HG03460 (cell line): ENCODE data around the gene MAD1L1.
"Not testable (repeated sequence)": the region's sequence is repeated elsewhere in the genome, so short reads cannot be mapped to it uniquely, and the experiment has no call there.

Experiments
- ATAC-seq: cut with Tn5 transposase; IDR thresholded peaks from one replicate; pipeline ENCODE4 v1.9.1; 2021; ENCODE audit not compliant: unreplicated experiment

Gene MAD1L1

DNA sequence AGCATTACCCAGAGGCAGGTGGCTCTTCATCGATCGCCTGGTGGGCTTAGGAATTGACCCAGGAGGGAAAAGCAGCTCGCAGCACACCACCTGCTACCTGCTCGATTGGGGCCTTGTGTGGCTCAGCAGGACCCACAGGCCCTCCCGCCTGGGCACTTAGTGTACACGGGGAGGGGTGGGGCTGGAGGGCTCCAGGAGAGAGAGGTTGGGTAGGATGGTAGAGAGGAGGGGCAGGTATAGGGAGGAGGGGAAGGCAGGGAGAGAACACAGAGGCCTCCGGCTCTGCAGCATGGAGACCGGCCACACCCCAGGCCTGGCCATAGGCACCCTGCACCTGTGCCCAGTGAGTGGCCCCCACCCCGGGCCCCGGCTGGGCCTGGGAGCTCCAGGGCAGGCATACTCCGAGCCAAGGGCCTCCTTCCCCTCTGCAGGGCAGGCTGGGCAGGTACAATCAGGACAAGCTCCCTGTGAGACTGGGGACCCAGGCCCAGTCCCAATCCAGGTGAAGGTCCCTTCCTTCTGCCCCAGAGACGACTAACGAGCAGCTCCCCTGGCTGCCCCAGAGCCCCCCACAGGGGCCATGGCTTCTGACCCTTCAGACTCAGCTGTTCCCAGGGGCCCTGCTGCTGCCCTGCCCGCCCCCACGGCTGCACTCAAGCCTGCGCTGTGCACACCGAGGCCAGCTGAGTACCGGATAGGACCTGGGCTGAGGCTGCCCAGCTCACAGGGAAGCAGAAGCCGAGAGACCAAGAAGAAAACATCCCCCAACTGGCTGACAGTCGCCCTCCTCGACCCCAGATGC is 358.0 kb downstream of the MAD1L1 start:
- not testable (repeated sequence) for ATAC-seq

DNA sequence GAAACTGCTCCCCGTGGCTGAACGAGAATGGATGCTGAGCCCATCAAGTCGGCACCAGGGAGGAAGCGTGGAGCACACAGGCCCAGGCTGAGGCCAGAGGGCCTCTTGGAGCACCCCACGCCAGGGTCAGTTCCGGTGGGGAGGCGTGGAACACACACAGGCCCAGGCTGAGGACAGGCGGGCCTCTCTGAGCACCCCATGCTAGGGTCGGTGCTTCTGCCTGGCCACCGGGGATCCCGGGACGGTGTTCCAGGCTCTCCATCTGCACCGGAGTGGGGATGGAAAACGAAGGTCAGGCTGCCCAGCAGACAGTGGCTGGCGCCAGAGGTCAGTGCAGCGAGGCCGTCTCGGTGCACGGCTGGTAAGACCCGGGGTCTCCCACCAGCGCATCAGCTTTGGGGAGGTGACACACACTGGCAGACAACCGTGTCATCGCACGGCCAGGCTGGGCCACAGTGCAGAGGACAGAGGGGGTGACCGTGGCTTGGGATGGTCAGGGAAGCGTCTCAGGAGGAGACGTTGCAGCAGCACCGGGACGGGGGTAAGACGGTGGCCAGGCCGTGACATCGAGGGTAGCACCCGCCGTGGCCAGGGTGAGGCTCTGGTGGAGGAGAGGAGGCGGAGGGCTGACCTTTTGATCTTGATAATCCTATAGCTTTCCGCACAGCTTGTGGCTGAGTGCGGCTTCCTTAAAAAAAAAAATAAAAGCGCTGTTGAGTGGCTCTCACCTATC is 358.7 kb downstream of the MAD1L1 start:
- ATAC-seq = no peak

DNA sequence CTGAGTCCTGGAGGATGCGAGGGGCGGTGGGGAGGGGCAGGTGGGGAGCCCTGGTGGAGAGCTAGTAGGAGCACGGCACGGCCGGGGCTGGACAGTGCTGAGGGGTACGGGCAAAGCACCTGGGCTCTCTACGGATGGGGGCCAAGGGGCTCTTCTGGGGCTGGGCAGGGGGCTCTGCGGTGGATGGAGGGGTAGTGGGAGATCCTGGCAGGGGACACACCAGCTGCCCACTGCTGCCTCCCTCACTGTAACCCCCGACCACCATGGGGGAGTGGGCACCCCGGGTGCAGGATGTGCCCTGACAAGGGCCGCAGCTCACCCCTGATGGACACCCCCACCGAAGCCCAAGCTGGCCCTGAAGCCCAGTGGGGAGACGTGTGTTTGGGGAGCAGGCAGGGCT is 359.3 kb downstream of the MAD1L1 start:
- ATAC-seq = no peak

DNA sequence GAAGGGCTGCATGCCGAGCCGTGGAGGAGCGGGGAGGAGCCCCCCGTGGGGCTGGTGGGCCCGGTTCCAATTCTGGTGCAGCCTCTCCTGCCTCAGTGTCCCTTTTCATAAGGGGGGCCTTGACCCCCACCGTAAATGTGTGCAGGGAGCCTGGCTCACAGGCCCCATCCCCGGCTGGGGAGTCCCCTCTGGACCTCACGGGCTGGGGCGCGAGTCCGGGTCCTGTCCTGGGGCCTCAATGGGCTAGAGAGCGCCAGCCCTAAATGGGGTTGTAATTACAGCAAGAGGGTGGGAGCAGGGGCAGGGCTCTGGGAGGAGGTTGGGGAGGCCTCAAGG is 359.7 kb downstream of the MAD1L1 start:
- no peak for ATAC-seq

DNA sequence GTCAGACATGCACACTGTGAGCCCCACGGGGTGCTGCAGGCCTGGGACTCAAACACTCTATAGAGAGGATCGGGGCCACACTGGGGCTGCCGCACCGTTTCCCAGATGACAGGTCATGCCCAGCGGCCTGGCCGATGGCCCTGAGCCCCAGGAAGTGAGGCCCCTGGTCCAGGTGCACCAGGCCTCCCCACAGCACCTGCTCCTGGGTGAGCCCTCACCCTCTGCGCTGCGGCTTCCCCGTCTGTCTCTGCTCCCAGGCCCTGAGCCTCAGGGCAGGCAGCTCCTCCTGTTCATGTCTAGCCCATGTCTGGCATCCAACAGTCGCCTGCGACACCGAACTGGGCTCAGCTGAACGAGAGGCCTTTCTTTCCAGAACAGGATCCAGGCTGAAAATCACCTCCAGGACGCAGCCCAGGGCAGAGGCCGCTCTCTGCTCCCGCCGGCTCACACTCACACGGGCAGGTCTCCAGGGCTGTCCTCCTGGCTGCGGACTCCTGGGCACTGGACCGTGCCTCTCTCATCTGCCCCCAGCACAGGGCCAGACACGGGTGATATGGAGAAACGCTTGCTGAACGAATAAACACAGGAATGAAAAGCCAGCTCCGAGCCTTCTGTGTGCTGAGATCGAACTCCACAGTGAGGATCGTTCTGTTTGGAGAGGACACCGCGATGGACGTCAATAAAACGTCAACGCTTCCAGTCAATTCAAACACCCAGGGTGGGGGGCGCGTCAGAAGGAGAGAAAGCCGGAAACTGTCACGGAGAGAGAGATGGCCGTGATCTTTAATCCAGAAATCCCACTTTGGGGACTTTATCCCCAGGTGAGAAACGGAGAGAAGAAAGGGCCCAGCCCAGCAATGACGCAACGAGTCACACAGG is 360.3 kb downstream of the MAD1L1 start:
- ATAC-seq = no peak

DNA sequence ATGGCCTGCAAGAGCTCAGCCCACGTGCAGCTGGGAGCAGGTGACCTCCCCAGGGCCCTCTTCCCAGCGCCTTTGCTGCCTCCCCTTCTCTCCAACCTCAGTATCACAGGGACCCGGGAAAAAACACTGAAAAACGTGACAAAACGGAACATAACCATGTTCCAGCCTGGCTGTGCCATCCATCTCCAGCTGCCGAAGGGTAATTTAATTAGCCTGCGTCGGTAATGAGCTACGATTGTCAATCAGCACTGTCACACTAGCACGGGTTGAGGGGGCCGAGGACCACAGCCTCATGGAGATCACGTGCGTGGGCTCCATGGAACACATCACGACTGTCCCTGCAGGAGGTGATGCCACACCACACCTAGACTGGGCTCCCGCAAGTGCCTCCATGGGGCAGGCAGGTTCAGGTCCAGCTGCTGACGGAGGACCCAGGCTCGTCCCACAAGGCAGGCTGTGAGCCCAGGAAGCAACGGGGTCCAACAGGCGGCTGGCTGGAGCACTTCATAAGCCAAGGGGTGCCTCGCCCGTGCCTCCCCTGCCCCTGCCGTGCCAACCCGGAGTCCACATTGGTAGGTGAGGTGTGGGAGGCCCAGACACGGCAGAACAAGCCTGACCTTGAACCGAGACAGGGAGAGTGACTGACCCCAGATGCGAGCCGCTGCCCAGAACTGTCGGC is 363.2 kb downstream of the MAD1L1 start:
- ATAC-seq = no peak

DNA sequence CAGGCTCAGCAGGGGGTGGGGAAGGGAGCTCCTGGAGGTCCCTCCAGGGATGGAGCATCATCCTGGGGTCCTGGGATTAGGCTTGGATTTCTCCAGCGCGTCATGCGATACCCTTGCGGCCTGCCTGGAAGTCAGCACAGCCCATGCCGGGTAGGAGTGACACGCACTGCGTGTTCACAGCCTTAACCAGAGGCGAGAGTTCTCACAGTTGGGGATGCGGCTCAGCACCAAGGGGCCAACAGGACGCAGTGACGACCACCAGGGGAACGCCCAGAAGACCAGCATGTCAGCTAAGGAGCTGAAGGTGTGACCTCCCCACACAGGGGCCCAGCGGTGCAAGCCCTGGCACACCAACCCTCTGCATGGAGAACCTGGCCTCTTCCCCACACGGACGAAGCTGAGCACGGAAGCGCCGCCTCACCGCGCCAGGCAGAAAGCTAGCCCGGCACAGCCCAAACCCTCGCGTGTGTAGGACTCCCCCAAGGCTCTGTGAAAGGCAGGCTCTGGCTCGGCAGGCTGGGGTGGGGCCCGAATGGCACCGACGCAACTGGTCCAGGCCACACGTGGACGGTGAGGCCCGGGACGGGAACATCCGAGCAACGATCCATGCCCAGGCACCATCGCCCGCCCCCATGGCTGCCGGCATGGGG is 364.1 kb downstream of the MAD1L1 start:
- no peak for ATAC-seq

DNA sequence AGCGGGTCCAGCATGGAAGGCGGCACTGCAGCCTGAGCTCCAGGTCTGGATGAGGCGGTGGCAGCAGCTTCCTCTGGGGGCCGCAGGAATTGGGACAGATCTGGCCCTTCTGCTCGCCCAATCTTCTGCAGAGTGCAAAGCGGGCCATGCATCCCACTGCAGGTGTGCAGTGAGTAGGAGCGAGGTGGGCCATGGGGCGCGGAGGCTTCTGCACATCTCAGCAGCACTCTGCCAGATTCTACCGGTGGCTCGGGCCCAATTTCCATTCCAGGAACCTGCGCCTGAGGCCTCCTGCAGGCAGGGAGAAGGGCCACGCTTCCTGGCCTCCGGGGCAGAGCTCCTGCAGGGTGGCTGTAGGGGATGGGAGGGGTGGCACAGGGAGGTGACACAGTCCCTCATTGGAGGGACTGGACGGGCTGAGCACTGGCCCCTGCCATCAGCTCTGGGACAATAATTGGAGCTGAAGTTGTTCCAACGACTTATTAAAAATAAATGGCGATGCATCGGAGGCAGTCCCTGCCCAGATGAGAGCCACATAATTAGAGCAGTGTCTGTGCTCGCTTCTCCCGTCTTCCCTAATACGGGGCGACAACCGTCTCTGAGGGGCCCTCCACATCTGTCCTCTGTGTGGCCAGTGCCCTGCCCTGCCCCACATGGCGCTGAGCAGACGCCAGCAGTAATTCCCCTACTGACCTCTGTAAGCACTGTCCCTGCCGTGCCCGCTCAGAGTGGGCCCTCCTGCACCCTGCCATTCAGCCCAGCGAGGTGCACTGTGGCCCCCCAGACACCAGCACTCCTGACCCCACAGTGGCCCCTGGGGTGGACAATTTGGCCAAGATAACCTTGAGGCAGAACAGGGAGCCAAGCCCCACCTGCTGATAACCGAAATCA is 365.1 kb downstream of the MAD1L1 start:
- ATAC-seq = no peak

DNA sequence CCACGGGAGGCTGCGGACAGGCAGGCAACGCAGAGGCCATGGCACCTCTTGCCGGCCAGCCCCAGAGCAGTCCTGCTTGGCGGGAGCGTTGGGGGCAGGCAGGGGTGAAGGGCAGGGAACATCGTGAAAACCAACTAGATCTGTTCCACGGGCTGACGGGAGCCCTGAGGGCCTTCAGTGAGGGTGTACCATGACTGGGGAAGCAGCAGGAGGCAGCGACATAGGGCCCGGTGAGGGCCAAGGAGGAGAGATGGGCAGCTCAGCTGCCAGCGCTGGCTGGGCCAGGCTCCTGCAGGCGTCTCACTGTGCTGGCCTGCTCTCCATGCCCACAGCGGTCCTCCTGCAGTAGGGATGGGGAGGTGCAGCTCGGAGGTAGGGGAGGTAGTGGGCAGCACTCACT is 366.1 kb downstream of the MAD1L1 start:
- ATAC-seq = no peak

DNA sequence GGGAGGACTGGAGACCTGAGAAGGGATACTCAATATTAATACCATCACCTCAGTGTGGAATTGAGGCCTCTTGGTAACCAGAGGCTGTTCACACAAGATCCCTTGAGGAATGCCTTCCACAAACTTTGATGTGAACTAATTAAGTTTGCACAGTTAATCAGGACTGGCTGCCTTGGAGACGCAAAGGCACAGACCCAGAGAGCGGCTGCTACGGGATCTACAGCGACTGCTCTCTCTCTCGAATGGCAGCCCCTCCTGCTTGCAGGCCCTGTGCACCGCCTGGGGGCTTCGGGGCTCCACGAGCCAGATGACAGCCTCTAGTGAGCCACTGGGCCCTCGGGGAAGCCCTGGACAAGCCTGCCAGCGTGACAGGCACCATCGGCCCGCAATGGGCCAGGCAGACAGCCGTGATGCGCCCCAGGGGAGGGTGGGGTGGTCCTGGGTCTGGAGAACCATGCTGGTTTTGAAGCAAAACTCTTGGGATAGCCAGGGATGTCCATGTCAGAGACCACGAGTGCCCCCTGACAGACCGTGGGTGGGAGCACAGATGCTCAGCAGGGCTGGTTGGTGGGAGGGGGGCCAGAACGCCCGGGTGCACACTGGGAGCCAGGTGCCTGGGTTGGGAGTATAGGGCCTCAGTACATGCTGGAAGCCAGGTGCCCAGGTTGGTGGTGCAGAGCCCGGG is 367.0 kb downstream of the MAD1L1 start:
- no peak for ATAC-seq

DNA sequence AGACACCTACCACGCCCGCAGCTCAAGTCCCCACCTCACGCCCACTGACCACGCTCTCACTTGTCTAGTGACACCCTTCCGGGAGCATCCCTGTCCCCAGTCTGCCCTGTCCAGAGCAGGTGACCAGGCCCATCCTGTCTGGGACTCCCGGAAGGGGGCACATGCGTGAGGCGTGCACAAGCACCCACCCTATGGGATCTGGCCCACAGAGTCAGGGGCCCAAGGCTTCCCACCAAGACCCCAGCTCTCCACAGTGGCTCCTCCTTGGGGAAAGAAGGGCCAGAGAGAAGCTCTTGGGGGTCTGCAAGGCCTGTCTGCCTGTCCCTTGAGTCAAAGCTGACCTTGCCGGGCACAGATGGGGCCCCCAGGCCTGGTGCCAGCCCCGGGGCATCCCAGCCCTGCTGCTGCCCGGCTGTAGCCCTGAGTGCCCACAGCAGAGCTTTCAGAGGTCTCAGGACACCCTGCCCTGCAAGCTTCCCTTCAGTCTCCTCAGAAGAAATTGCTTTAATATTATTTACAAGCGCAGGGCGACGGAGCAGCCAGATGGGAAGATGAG is 367.7 kb downstream of the MAD1L1 start:
- ATAC-seq = no peak

DNA sequence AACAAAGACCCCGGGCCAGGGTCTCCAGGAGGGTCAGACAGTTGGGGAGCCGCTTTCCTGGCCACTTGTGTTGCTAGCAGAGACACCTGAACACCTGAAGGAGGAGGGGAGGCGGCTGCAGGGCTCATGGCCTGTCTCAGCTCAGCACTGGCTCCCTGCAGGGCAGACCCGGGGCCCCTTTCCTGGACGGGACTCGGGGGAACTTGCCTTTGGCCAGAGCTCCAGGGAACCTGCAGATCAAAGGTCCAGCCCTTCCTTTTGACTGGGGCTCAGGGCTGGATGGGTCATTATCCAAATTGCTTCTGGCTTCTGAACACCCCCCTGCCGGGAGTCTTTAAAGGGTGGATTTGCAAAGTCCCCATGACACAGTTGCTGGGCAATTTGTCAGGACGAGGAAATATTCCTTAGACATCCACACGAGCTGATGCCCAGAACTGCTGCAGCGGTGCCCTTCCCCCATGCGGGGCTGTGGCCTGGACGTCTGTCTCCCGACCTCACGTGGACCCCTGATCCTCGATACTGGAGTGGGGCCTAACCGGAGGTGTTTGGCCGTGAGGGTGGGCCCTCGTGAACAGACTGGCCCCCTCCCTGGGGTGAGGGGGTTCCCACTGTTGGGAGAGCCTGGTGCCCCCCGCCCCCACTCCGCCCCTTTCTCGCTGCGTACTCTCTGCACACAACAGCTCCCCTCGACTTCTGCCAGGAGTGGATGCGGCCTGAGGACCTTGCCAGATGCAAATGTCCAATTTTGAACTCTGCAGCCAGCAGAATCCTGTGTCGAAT is 368.4 kb downstream of the MAD1L1 start:
- no peak for ATAC-seq

DNA sequence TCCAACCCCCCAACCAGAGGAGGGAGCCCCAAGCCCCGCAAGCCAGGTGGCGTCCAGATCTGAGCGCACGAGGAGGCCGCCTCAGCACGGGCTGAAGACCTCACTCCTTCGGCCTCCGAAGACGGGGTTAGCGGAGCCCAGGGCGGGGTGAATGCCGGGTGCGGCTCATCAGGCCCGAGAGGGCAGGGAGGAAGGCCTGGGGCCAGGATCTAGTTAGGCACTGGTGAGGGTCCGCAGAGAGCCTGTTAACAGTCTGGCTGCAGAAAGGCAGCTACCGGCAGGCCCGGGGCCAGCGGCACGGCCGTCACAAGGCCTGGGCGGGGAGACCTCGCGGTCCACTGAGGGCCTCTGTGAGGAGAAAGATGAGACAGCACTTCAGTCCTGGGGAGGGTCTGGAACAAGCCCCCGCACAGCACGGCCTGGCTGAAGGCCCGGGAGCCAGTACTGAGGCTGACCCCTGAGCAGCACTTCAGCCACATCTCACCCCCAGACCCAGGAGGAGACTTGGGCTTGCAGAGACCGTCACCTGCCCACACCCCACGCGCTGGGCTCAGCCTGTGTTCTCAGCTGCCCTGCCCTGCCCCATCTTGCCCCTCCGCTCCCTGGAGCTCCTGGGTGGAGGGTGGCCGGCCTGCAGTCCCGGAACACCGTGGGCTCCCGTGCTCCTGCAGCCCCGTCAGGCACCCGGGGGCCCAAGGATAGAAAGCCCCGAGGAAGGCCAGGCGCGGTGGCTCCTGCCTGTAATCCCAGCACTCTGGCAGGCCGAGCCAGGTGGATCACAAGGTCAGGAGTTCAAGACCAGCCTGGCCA is 369.4 kb downstream of the MAD1L1 start:
- ATAC-seq = no peak

DNA sequence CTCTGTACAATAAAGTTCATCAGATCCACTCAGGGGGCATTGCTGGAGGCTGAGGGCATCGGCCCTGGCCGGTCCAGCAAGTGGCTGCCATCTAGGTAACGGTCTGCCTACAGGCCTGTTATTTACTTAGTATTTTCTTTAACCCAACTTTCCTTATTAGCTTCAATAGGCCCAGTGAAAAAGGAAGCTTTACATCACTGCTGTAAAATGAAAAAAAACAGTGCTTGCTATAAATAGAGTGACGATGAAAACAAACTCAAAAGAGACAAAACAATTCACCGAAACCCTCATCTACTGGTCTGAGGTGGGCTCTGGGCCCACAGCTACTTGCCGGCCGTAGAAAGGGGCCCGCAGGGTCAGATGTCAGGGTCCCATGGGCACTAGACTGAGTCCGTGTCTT is 370.2 kb downstream of the MAD1L1 start:
- ATAC-seq = no peak

DNA sequence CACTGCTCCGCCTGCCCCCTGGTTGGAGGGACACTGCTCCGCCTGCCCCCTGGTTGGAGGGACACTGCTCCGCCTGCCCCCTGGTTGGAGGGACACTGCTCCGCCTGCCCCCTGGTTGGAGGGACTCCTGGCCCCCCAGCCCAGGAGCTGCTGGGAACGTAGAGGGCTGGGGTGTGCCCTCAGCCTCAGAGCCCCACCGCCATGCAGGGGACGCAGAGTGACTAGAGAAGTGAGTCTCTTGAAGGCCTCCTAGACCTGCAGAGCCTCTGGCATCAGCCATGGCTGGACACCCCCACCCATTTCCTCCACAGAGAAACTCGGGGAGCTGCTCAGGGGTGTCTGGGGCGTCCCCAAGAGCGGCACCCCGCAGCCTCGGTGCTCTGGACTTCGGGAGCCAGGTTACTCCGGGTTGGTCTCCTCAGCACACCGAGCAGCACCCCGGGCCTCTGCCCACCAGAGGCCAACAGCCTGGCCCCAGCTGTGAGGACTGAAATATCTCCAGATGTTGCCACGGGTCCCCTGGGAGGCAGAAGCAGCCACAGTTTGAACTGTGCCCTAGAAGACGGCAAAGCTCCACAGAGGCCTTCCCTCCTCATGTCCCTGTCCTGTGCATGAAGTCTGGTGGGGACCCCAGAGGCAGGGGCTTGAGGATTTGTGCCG is 370.8 kb downstream of the MAD1L1 start:
- no peak for ATAC-seq
